Measurements from ENCODE around the gene OR51B4.
"Not testable (repeated sequence)": the region's sequence is repeated elsewhere in the genome, so short reads cannot be mapped to it uniquely, and the experiment has no call there.

OR51B4 gene

GRCh38 chr11:5301846-5302245 lies at the start of gene OR51B4:
OR51B4 (minus strand) TSS chr11:5301946; CDS start chr11:5301946, 0 bp downstream.
- Mint-ChIP-seq H3K4me1 (no peaks in the 10 kb centered on the region), H3K9me3 (peaks cover 6% of the 10 kb centered on the region), H3K4me3 (no peak within 1 kb of the TSS), H3K36me3 (no peaks in the 10 kb centered on the region), H3K27ac (no peak within 1 kb of the TSS)
- DNase-seq (ENCODE audit: low spot score in 2 of 2): no peak
- ATAC-seq: no peak

- no peaks in the 10 kb centered on the region for H3K9me3 Mint-ChIP-seq
- no peak for ATAC-seq
- no peaks in the 10 kb centered on the region for H3K36me3 Mint-ChIP-seq
- no peak within 1 kb of the TSS for H3K4me3 Mint-ChIP-seq
- H3K4me1 Mint-ChIP-seq: no peaks in the 10 kb centered on the region
- DNase-seq (ENCODE audit: low spot score in 2 of 2): no peak
- H3K27ac Mint-ChIP-seq: no peak within 1 kb of the TSS
Measured at GRCh38 chr11:5351208-5351607, 49.5 kb upstream of the OR51B4 start, which contains the start of gene OR51B6. OR51B6 (plus strand) TSS chr11:5351508; CDS start chr11:5351508, 0 bp downstream.

- no peak overlapping the region for H3K4me3 Mint-ChIP-seq
- DNase-seq (ENCODE audit: low spot score in 2 of 2) (no peak), ATAC-seq (no peak)
- H3K27ac Mint-ChIP-seq: no peak overlapping the region
- no peaks in the 10 kb centered on the region for H3K9me3 Mint-ChIP-seq
- no peaks in the 10 kb centered on the region for H3K4me1 Mint-ChIP-seq
- no peaks in the 10 kb centered on the region for H3K36me3 Mint-ChIP-seq
Measured at GRCh38 chr11:5349550-5349949, 47.8 kb upstream of the OR51B4 start.

DNA sequence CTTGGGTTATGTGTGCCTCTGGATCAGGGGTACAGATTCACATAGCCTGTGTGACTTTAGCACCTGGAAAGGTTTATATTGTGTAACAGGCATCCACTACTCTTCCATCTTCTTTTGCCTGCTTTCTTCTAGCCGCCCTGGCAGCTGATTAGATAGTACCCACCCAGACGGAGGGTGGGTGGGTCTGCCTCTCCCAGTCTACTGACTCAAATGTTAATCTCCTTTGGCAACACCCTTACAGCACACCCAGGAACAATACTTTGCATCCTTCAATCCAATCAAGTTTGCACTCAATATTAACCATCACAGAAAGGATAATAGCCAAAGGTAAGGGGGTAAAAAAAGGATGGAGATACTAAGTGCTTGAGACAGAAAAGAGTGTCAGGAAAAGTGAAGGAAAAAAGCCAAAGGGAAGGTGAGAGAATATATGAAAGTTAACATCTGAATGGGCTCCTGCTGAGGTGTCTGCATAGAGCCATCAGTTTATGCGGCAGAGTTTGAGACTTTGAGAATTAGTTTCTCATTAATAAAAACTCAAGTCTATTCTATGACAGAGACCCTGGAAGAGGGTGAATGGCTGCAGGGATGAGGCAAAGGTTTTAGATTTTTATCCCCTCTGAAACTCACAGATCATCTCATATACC lies 46.9 kb upstream of the OR51B4 start:
- Mint-ChIP-seq H3K4me3 (no peak overlapping the region), H3K27ac (no peak overlapping the region), H3K9me3 (no peaks in the 10 kb centered on the region), H3K4me1 (no peaks in the 10 kb centered on the region), H3K36me3 (no peaks in the 10 kb centered on the region)
- ATAC-seq (no peak), DNase-seq (ENCODE audit: low spot score in 2 of 2) (no peak)

DNA sequence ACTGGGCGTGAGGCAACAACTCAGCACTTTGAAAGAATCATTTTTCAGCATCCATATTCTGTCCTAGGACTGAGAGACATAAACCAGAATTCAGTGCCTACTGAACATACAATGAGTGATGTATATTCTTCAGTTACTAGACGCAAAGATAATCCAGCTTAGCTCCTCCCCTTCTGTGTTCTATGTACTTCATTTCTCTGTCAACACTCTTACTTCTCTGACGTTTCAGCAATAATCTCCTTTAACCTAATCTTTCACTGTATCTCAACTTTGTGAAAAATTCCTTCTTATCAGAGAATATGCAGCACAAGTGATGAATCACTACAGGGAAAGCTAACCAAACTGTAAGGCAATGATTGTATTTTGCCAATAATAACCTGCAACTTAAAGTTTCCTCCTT lies 44.1 kb upstream of the OR51B4 start:
- no peak for ATAC-seq
- no peaks in the 10 kb centered on the region for H3K36me3 Mint-ChIP-seq
- no peaks in the 10 kb centered on the region for H3K4me1 Mint-ChIP-seq
- DNase-seq (ENCODE audit: low spot score in 2 of 2): no peak
- no peaks in the 10 kb centered on the region for H3K9me3 Mint-ChIP-seq
- H3K4me3 Mint-ChIP-seq: no peak overlapping the region
- no peak overlapping the region for H3K27ac Mint-ChIP-seq

DNA sequence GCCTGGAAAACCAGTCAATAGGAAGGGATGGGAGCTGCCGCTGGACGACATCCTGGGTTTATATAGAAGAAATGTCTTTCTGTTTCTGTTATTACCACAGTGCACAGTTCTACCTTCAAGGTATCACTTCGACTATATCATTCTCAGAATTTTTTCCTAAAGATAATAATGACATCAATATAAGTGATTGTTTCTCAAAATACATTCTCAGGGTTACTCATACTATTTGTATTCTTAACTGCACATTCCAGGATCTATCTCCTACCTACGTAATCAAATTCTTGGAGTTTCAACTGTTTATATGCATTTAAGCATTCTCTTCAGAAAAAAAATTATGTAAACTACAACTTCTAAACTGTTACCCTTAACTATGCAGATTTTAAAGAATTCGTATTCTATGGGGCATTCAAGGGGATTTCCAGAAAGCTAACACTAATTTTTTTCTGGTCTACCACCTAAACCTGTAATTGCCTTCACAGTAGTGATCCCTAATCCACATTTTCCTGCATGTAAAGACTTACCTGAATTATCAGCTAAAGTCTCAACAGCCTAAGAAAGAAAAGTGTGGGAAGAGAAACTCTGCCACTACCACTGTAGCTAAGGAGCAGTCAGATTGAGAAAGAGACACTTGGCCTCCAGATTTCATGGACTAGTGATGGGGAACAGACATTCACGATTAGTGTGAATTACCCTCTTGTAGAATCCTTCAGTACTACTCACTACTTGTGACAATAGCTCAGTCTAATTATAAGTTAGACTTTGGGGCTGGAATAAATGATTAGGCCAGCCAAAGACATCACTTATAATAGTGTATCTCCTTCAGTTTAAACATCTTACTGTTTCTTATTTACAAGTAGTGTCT lies 42.0 kb upstream of the OR51B4 start, which contains the start of gene OR51B5:
TSS of gene OR51B5 (minus strand) at position 51 of the 862 bp plus-strand sequence. CDS start at position 51, 0 bp downstream.
- ATAC-seq: no peak
- DNase-seq (ENCODE audit: low spot score in 2 of 2): no peak
- Mint-ChIP-seq H3K4me3 (no peak within 1 kb of the TSS), H3K9me3 (no peaks in the 10 kb centered on the region), H3K27ac (no peak within 1 kb of the TSS), H3K36me3 (no peaks in the 10 kb centered on the region), H3K4me1 (no peaks in the 10 kb centered on the region)

GRCh38 chr11:5339771-5340322 lies 38.1 kb upstream of the OR51B4 start:
- Mint-ChIP-seq H3K4me3 (no peak overlapping the region), H3K36me3 (no peaks in the 10 kb centered on the region), H3K27ac (no peak overlapping the region), H3K4me1 (no peaks in the 10 kb centered on the region), H3K9me3 (no peaks in the 10 kb centered on the region)
- ATAC-seq: no peak
- no peak for DNase-seq (ENCODE audit: low spot score in 2 of 2)

GRCh38 chr11:5337253-5337652 lies 35.5 kb upstream of the OR51B4 start:
- H3K36me3 Mint-ChIP-seq; DNase-seq (ENCODE audit: low spot score in 2 of 2); H3K4me1 Mint-ChIP-seq; H3K4me3 Mint-ChIP-seq; H3K27ac Mint-ChIP-seq; ATAC-seq; H3K9me3 Mint-ChIP-seq: not testable (repeated sequence)

GRCh38 chr11:5336331-5336730 lies 34.6 kb upstream of the OR51B4 start:
- H3K4me1 Mint-ChIP-seq: no peaks in the 10 kb centered on the region
- no peaks in the 10 kb centered on the region for H3K9me3 Mint-ChIP-seq
- H3K36me3 Mint-ChIP-seq: no peaks in the 10 kb centered on the region
- ATAC-seq: no peak
- H3K27ac Mint-ChIP-seq: no peak overlapping the region
- no peak for DNase-seq (ENCODE audit: low spot score in 2 of 2)
- H3K4me3 Mint-ChIP-seq: no peak overlapping the region

GRCh38 chr11:5335170-5335569 lies 33.4 kb upstream of the OR51B4 start:
- no peak overlapping the region for H3K4me3 Mint-ChIP-seq
- H3K36me3 Mint-ChIP-seq: no peaks in the 10 kb centered on the region
- ATAC-seq (no peak), DNase-seq (ENCODE audit: low spot score in 2 of 2) (no peak)
- no peaks in the 10 kb centered on the region for H3K4me1 Mint-ChIP-seq
- peaks cover 2% of the 10 kb centered on the region for H3K9me3 Mint-ChIP-seq
- H3K27ac Mint-ChIP-seq: no peak overlapping the region

DNA sequence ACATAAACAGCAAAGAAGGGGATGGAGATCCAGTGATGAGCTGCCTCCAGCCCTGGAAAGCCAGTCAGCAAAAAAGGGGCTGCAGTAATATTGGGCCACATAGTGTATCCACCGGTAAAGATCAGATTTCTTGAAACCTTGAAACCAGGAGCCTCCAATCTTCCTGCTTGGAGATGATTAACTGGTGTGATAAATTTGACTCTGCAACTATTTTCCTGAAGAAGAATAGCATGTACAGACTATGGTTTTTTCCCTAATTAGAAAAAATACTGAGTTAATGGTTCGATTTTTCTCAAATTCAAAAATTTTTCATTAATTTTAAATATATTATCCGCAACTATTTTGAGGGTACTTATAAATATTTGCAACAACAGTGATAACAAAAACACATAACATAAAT lies 22.5 kb upstream of the OR51B4 start, which contains the start of gene OR51B2:
TSS of gene OR51B2 (minus strand) at position 101 of the 400 bp plus-strand sequence. CDS start at position 101, 0 bp downstream.
- no peak within 1 kb of the TSS for H3K27ac Mint-ChIP-seq
- DNase-seq (ENCODE audit: low spot score in 2 of 2) (no peak), ATAC-seq (no peak)
- H3K9me3 Mint-ChIP-seq: peaks cover 3% of the 10 kb centered on the region
- no peaks in the 10 kb centered on the region for H3K36me3 Mint-ChIP-seq
- no peak within 1 kb of the TSS for H3K4me3 Mint-ChIP-seq
- H3K4me1 Mint-ChIP-seq: no peaks in the 10 kb centered on the region

DNA sequence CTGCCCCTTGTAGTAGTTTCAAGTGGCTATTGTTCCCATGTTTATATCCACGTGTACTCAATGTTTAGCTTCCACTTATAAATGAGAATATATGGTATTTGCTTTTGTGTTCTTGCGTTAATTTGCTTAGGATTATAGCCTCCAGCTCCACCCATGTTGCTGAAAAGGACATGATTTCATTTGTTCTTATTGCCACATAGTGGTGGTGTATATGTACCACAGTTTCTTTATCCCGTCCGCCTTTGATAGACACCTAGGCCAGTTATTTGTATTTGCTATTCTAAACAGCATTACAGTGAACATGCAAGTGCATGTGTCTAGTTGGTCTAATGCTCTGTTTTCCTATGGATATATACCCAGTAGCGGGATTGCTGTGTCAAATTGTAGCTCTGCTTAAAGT lies 15.5 kb upstream of the OR51B4 start:
- peaks cover 2% of the 10 kb centered on the region for H3K9me3 Mint-ChIP-seq
- H3K4me1 Mint-ChIP-seq: no peaks in the 10 kb centered on the region
- DNase-seq (ENCODE audit: low spot score in 2 of 2) (no peak), ATAC-seq (no peak)
- no peak overlapping the region for H3K27ac Mint-ChIP-seq
- no peaks in the 10 kb centered on the region for H3K36me3 Mint-ChIP-seq
- no peak overlapping the region for H3K4me3 Mint-ChIP-seq

GRCh38 chr11:5313326-5314023 lies 11.7 kb upstream of the OR51B4 start:
- not testable (repeated sequence) for H3K27ac Mint-ChIP-seq; H3K36me3 Mint-ChIP-seq; ATAC-seq; H3K9me3 Mint-ChIP-seq; DNase-seq (ENCODE audit: low spot score in 2 of 2); H3K4me3 Mint-ChIP-seq; H3K4me1 Mint-ChIP-seq

DNA sequence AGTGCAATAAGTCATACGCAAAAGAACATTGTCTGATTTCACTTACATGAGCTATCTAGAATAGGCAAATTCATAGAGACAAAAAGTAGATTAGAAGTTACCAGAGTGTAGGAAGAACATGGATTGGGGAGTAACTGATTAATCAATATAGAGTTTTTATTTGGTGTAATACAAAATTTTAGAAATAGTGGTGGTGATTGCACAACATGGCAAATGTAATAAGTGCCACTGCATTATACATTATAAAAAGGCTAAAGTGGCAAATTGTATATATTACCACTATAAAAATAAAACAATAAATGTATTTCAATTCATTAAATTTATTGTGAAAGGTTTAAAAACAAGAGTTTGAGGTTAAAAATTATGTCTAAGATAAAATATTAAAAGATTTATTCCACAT lies 8.7 kb upstream of the OR51B4 start:
- Mint-ChIP-seq H3K27ac (no peak overlapping the region), H3K36me3 (no peaks in the 10 kb centered on the region), H3K4me1 (no peaks in the 10 kb centered on the region), H3K4me3 (no peak overlapping the region), H3K9me3 (no peaks in the 10 kb centered on the region)
- DNase-seq (ENCODE audit: low spot score in 2 of 2): no peak
- ATAC-seq: no peak

Measured in stimulated activated effector memory CD8-positive, alpha-beta T cell treated with anti-CD3 and anti-CD28 coated beads, Interleukin-12 subunit alpha, Interleukin-12 subunit beta, amount 100 ng/mL, for 72 hours (primary cell).